Measurements from ENCODE around the gene DUOXA2.

The DUOXA2 gene

GRCh38 chr15:45123397-45123796 is 9.3 kb downstream of the DUOXA2 start:
- TF ChIP-seq CEBPB (IDR thresholded peaks at IDR 0.05) (no peak), NFIC (IDR thresholded peaks at IDR 0.05) (no peak), ZBTB7A (IDR thresholded peaks at IDR 0.05; ENCODE audit: low read depth) (no peak), TEAD4 (IDR thresholded peaks at IDR 0.05) (no peak)

- TF ChIP-seq FOXM1 (IDR thresholded peaks at IDR 0.05; ENCODE audit: borderline replicate concordance, low read depth) (no peak), EGR1 (IDR thresholded peaks at IDR 0.05) (no peak), USF1 (IDR thresholded peaks at IDR 0.05) (no peak), RAD21 (IDR thresholded peaks at IDR 0.05; ENCODE audit: low read depth) (peak; percentile 59)
Observed at GRCh38 chr15:45126535-45127158, 12.5 kb downstream of the DUOXA2 start.

- no peak for TF ChIP-seq NFIC (IDR thresholded peaks at IDR 0.05)
- no peak for TF ChIP-seq YY1 (IDR thresholded peaks at IDR 0.05; ENCODE audit: low read depth)
- TF ChIP-seq RAD21 (IDR thresholded peaks at IDR 0.05; ENCODE audit: low read depth): no peak
- TF ChIP-seq CEBPB (IDR thresholded peaks at IDR 0.05): no peak
- no peak for TF ChIP-seq REST (IDR thresholded peaks at IDR 0.05; ENCODE audit: low read depth)
- TF ChIP-seq EP300 (IDR thresholded peaks at IDR 0.05; ENCODE audit: borderline replicate concordance): no peak
- TF ChIP-seq ZBTB7A (IDR thresholded peaks at IDR 0.05; ENCODE audit: low read depth): no peak
- no peak for TF ChIP-seq MAX (IDR thresholded peaks at IDR 0.05)
- TF ChIP-seq CREB1 (IDR thresholded peaks at IDR 0.05; ENCODE audit: low read depth): no peak
- TF ChIP-seq USF1 (IDR thresholded peaks at IDR 0.05): no peak
- TF ChIP-seq EGR1 (IDR thresholded peaks at IDR 0.05): no peak
- no peak for TF ChIP-seq TAF1 (IDR thresholded peaks at IDR 0.05; ENCODE audit: low read depth)
- TF ChIP-seq TEAD4 (IDR thresholded peaks at IDR 0.05): no peak
- no peak for TF ChIP-seq FOXM1 (IDR thresholded peaks at IDR 0.05; ENCODE audit: borderline replicate concordance, low read depth)
- no peak for TF ChIP-seq TCF12 (IDR thresholded peaks at IDR 0.05; ENCODE audit: low read depth)
Observed at GRCh38 chr15:45128971-45129639, 15.0 kb downstream of the DUOXA2 start.

- no peak for TF ChIP-seq YY1 (IDR thresholded peaks at IDR 0.05; ENCODE audit: low read depth)
- TF ChIP-seq REST (IDR thresholded peaks at IDR 0.05; ENCODE audit: low read depth): no peak
- no peak for TF ChIP-seq EGR1 (IDR thresholded peaks at IDR 0.05)
- TF ChIP-seq CREB1 (IDR thresholded peaks at IDR 0.05; ENCODE audit: low read depth): no peak
- no peak for TF ChIP-seq FOXM1 (IDR thresholded peaks at IDR 0.05; ENCODE audit: borderline replicate concordance, low read depth)
- no peak for TF ChIP-seq EP300 (IDR thresholded peaks at IDR 0.05; ENCODE audit: borderline replicate concordance)
- TF ChIP-seq TAF1 (IDR thresholded peaks at IDR 0.05; ENCODE audit: low read depth): no peak
- TF ChIP-seq CEBPB (IDR thresholded peaks at IDR 0.05): no peak
- TF ChIP-seq TEAD4 (IDR thresholded peaks at IDR 0.05): no peak
- no peak for TF ChIP-seq RAD21 (IDR thresholded peaks at IDR 0.05; ENCODE audit: low read depth)
- no peak; the same call in 1 of the 2 replicates for TF ChIP-seq MAX (IDR thresholded peaks at IDR 0.05)
- no peak for TF ChIP-seq USF1 (IDR thresholded peaks at IDR 0.05)
- TF ChIP-seq NFIC (IDR thresholded peaks at IDR 0.05): no peak
Observed at GRCh38 chr15:45129651-45130129, 15.6 kb downstream of the DUOXA2 start, which contains the start of the genes DUOX1 and DUOXA1. Gene DUOX1, plus strand, starts transcription at chr15:45129994. Its CDS starts 1,973 bp downstream, at chr15:45131967. Gene DUOXA1, minus strand, starts transcription at chr15:45129879. Its CDS starts 6,865 bp downstream, at chr15:45123014.

- no peak for TF ChIP-seq CREB1 (IDR thresholded peaks at IDR 0.05; ENCODE audit: low read depth)
- no peak for TF ChIP-seq YY1 (IDR thresholded peaks at IDR 0.05; ENCODE audit: low read depth)
- no peak for TF ChIP-seq RAD21 (IDR thresholded peaks at IDR 0.05; ENCODE audit: low read depth)
- no peak for TF ChIP-seq TEAD4 (IDR thresholded peaks at IDR 0.05)
- no peak for TF ChIP-seq REST (IDR thresholded peaks at IDR 0.05; ENCODE audit: low read depth)
- no peak for TF ChIP-seq MAX (IDR thresholded peaks at IDR 0.05)
- TF ChIP-seq TAF1 (IDR thresholded peaks at IDR 0.05; ENCODE audit: low read depth): no peak
- TF ChIP-seq EP300 (IDR thresholded peaks at IDR 0.05; ENCODE audit: borderline replicate concordance): no peak
- no peak for TF ChIP-seq USF1 (IDR thresholded peaks at IDR 0.05)
- TF ChIP-seq CEBPB (IDR thresholded peaks at IDR 0.05): no peak
- no peak for TF ChIP-seq TCF12 (IDR thresholded peaks at IDR 0.05; ENCODE audit: low read depth)
- TF ChIP-seq FOXM1 (IDR thresholded peaks at IDR 0.05; ENCODE audit: borderline replicate concordance, low read depth): no peak
- TF ChIP-seq EGR1 (IDR thresholded peaks at IDR 0.05): no peak
- no peak for TF ChIP-seq ZBTB7A (IDR thresholded peaks at IDR 0.05; ENCODE audit: low read depth)
- TF ChIP-seq NFIC (IDR thresholded peaks at IDR 0.05): no peak
Observed at GRCh38 chr15:45130291-45131000, 16.3 kb downstream of the DUOXA2 start.
